ENCODE measurements around the gene FDPS.

GRCh38 chr1:155313261-155313660, 4.6 kb downstream of the FDPS start:
- TF ChIP-seq CTCF (IDR thresholded peaks at IDR 0.05) (no peak), EP300 (IDR thresholded peaks at IDR 0.05) (no peak)
